Activated naive CD4-positive, alpha-beta T cell treated with anti-CD3 and anti-CD28 coated beads for 36 hours (primary cell): Measurements from ENCODE around the gene PHF13. TPM values are rescaled to one million over a fixed set of nuclear protein-coding genes. Genes with fewer than 3 reads are reported as not detected.

ENCODE experiments used
- CTCF ChIA-PET: fragments of 350-600 bp; sonication (Branson Sonifier 250); formaldehyde crosslinking; loops from one replicate; lab custom pipeline; 2021; ENCODE audit warnings: antibody characterized with exemption; lab: Charles Lee
- DNase-seq: peaks from one replicate; pipeline ENCODE4 v3.0.0-alpha.2; 2020
- H3K27ac Mint-ChIP-seq: one replicate; pipeline ENCODE4 v1.8.0; 2021; ENCODE audit warnings: mild to moderate bottlenecking, mixed read lengths
- H3K27me3 Mint-ChIP-seq: one replicate; pipeline ENCODE4 v1.8.0; 2021; ENCODE audit warnings: low read depth, mixed read lengths
- H3K36me3 Mint-ChIP-seq: one replicate; pipeline ENCODE4 v1.8.0; 2021; ENCODE audit warnings: low read depth, mixed read lengths
- H3K4me1 Mint-ChIP-seq: one replicate; pipeline ENCODE4 v1.8.0; 2021; ENCODE audit warnings: low read depth, mixed read lengths
- H3K4me3 Mint-ChIP-seq: one replicate; pipeline ENCODE4 v1.8.0; 2021; ENCODE audit warnings: mild to moderate bottlenecking, moderate library complexity, mixed read lengths
- H3K9me3 Mint-ChIP-seq: one replicate; pipeline ENCODE4 v1.8.0; 2021; ENCODE audit warnings: mixed read lengths
- intact Hi-C: fragments of 100-400 bp; cut with micrococcal nuclease; formaldehyde crosslinking; loops from one replicate; pipeline ENCODE4 v1.15.1; 2023
- total RNA-seq, 2 experiments: library from RNA; stranded (reverse); gene quantifications; one replicate each; pipeline ENCODE4 v1.2.3, GENCODE V29; 2021

The PHF13 gene
- total RNA-seq, 2 experiments from 2014 or later: 10.8 to 11.3 TPM

DNA sequence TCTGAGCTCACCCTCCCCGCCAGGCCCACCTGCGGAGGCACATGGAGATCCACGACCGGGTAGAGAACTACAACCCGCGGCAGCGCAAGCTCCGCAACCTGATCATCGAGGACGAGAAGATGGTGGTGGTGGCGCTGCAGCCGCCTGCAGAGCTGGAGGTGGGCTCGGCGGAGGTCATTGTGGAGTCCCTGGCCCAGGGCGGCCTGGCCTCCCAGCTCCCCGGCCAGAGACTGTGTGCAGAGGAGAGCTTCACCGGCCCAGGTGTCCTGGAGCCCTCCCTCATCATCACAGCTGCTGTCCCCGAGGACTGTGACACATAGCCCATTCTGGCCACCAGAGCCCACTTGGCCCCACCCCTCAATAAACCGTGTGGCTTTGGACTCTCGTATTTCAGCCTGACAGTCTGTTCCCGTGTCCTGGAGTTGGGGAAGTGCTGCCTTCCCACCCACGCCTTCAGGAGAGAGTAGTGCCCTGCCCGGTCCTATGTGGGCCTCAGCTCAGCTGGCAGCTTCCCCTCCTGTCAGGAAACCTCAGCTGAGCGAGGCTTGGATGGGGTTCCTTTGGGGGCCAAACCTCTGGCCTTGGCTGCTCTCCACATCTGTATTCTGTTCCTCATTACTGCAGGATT lies 24.5 kb upstream of the PHF13 start:
- Mint-ChIP-seq H3K27ac (no peak overlapping the region), H3K36me3 (peaks cover 2% of the 10 kb centered on the region)
- CTCF ChIA-PET: interaction anchor here (0.7 to 1.9 kb wide), 2 partner anchors 11 to 100 kb away, joined by 3 to 7 read pairs; no protein-coding TSS in a partner anchor

DNA sequence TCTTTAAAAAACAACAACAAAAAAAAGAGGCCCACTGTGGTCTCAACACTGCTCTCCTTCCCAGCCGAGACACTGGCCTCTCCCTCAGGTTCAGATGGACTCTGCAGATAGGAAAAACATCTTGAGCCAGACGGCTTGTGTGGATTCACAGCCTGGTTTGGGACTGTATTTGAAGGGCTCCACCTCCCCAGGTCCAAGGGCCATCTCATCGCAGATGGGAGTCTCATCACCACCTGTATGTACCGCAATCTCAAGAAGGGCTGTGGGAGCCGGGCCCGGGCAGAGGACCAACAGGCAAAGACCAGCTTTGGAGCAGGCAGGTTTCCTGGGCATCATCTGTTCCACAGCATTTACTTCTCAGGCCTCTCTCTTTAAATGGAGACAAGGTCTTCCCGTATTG lies 23.5 kb upstream of the PHF13 start:
- no peak for DNase-seq
- peak overlapping the region; percentile 41 for H3K27ac Mint-ChIP-seq
- intact Hi-C loops: no loop called here
- H3K4me1 Mint-ChIP-seq: peaks cover 19% of the 10 kb centered on the region
- no peaks in the 10 kb centered on the region for H3K9me3 Mint-ChIP-seq
- CTCF ChIA-PET: interaction anchor here (1.9 kb wide), 1 partner anchor 10 kb away, joined by 7 read pairs; no protein-coding TSS in a partner anchor
- no peaks in the 10 kb centered on the region for H3K27me3 Mint-ChIP-seq
- no peak overlapping the region for H3K4me3 Mint-ChIP-seq
- peaks cover 7% of the 10 kb centered on the region for H3K36me3 Mint-ChIP-seq

More for the DNA sequence above, 24.5 kb upstream of the PHF13 start:
- H3K9me3 Mint-ChIP-seq: no peaks in the 10 kb centered on the region
- intact Hi-C loops: no loop called here
- peaks cover 23% of the 10 kb centered on the region for H3K4me1 Mint-ChIP-seq
- no peak for DNase-seq
- H3K4me3 Mint-ChIP-seq: no peak overlapping the region
- no peaks in the 10 kb centered on the region for H3K27me3 Mint-ChIP-seq

- H3K9me3 Mint-ChIP-seq: no peaks in the 10 kb centered on the region
- peak overlapping the region; percentile 53 for H3K27ac Mint-ChIP-seq
- intact Hi-C loops: no loop called here
- no peak overlapping the region for H3K4me3 Mint-ChIP-seq
- peaks cover 26% of the 10 kb centered on the region for H3K4me1 Mint-ChIP-seq
- CTCF ChIA-PET: no interaction called here
- DNase-seq: no peak
- H3K27me3 Mint-ChIP-seq: no peaks in the 10 kb centered on the region
- peaks cover 18% of the 10 kb centered on the region for H3K36me3 Mint-ChIP-seq
Measured at GRCh38 chr1:6591222-6591621, 22.3 kb upstream of the PHF13 start.

DNA sequence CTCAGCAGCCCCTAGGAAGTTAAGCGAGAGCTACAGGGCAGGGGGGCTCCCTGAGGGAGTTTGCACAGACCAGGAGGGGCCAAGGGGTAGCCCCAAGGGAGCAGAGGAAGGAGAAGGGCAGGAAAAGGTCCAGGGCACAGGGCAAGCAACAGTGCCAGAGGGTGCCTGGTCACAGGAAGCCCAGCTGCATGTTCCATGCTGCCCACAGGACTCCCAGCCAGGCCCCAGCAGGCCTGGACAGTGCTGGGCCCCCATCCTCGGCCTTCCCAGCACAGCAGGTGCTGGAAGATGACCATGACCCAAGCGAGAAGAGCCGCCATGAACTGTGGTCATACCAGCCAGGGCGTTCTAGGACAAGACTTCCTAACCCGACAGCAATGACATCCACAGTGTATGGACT lies 21.9 kb upstream of the PHF13 start:
- CTCF ChIA-PET: no interaction called here
- Mint-ChIP-seq H3K4me1 (peaks cover 30% of the 10 kb centered on the region), H3K27ac (peak overlapping the region; percentile 50), H3K27me3 (no peaks in the 10 kb centered on the region), H3K36me3 (peaks cover 19% of the 10 kb centered on the region), H3K9me3 (no peaks in the 10 kb centered on the region), H3K4me3 (no peak overlapping the region)
- intact Hi-C loops: no loop called here
- no peak for DNase-seq

DNA sequence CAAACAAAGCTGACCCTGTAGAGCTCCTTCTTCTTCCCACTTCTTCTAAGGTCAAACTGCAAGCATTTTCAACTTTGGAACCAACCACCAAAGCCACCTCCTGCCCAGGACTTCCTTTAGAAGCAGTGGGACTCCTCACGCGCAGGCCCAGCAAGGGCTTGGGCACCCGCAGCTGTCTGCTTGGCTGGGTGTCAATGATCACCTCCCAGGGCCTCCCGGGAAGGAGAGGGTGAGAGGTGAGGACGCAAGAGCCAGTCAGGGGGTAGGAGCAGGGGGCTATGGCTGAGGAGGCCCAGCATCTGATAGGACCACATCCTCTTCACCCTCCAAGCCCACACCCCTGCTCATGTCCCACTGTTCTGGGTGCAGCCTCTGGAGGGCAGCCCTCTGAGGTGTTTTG lies 21.1 kb upstream of the PHF13 start:
- CTCF ChIA-PET: interaction anchor here (0.7 kb wide), 1 partner anchor 1103 kb away, joined by 3 read pairs; no protein-coding TSS in a partner anchor
- no peak overlapping the region for H3K27ac Mint-ChIP-seq
- no peaks in the 10 kb centered on the region for H3K27me3 Mint-ChIP-seq
- peaks cover 27% of the 10 kb centered on the region for H3K4me1 Mint-ChIP-seq
- peaks cover 22% of the 10 kb centered on the region for H3K36me3 Mint-ChIP-seq
- intact Hi-C loops: no loop called here
- H3K4me3 Mint-ChIP-seq: no peak overlapping the region
- H3K9me3 Mint-ChIP-seq: no peaks in the 10 kb centered on the region
- DNase-seq: no peak

GRCh38 chr1:6592865-6593593 lies 20.5 kb upstream of the PHF13 start:
- Mint-ChIP-seq H3K27ac (peak overlapping the region; percentile 53), H3K27me3 (no peaks in the 10 kb centered on the region), H3K4me1 (peaks cover 27% of the 10 kb centered on the region), H3K36me3 (peaks cover 26% of the 10 kb centered on the region), H3K4me3 (no peak overlapping the region), H3K9me3 (no peaks in the 10 kb centered on the region)
- CTCF ChIA-PET: interaction anchor here (0.7 kb wide), 1 partner anchor 1102 kb away, joined by 3 read pairs; no protein-coding TSS in a partner anchor
- intact Hi-C loops: no loop called here
- no peak for DNase-seq

GRCh38 chr1:6593810-6594209 lies 19.7 kb upstream of the PHF13 start:
- no peak for DNase-seq
- no peaks in the 10 kb centered on the region for H3K9me3 Mint-ChIP-seq
- intact Hi-C loops: no loop called here
- peaks cover 35% of the 10 kb centered on the region for H3K4me1 Mint-ChIP-seq
- H3K36me3 Mint-ChIP-seq: peaks cover 29% of the 10 kb centered on the region
- CTCF ChIA-PET: no interaction called here
- no peaks in the 10 kb centered on the region for H3K27me3 Mint-ChIP-seq
- H3K27ac Mint-ChIP-seq: no peak overlapping the region
- no peak overlapping the region for H3K4me3 Mint-ChIP-seq

DNA sequence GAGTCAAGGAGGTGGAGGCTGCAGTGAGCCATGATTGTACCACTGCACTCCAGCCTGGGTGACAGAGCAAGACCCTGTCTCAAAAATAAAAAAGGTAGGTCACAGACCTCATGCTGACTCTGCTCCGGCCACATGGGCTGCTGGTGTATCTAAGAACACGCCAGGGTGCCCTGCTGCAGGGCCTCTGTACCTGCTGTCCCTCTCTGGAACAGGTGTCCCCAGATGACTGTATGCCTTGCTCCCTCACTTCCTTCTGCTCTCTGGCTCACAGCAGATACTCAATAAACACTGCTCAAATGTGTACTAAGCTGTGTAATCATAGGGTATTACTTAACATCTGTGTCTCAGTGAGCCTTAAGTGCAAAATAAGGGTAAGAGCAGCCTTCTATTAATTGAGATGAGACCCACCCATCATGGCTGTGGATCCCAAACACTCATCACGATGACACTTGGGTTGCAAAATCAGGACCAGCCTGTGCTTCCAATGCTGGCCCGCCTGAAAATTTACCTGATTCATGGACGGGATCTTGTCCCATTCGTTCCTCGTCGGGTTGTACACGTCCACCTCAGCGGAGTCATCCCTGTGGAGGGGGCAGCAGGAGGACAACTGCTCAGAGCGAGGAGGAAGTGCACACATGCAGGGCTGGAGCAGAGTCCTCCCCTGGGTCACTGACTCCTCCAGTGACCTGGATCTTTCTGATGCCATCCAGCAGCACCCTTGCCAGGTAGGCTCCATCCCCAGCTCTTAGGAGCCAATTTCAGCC lies 18.4 kb upstream of the PHF13 start:
- DNase-seq: no peak
- Mint-ChIP-seq H3K4me1 (peaks cover 46% of the 10 kb centered on the region), H3K36me3 (peaks cover 40% of the 10 kb centered on the region), H3K4me3 (no peak overlapping the region), H3K27ac (no peak overlapping the region), H3K27me3 (no peaks in the 10 kb centered on the region), H3K9me3 (no peaks in the 10 kb centered on the region)
- CTCF ChIA-PET: interaction anchor here (0.7 to 1.5 kb wide), 3 partner anchors 40 to 349 kb away, joined by 3 to 7 read pairs (median 5); partner anchors contain the start of gene TAS1R1
- intact Hi-C loops: no loop called here

DNA sequence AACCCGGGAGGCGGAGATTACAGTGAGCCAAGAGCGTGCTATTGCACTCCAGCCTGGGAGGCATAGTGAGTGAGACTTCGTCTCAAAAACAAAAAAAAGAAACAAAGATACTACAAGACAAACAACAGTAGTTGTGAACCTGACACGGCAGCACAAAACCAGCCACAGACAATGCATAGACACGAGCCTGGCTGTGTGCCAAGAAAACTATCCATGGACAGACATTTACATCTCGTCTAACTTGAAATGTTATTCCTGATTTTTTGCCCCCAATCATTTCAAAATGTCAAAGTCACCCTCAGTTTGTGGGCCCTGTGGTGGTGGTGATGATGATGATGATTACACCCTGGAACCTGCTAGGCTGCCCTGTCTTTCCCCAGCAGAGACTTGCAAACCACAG lies 17.2 kb upstream of the PHF13 start:
- no peak for DNase-seq
- CTCF ChIA-PET: no interaction called here
- H3K27me3 Mint-ChIP-seq: no peaks in the 10 kb centered on the region
- H3K27ac Mint-ChIP-seq: no peak overlapping the region
- intact Hi-C loops: no loop called here
- peaks cover 49% of the 10 kb centered on the region for H3K4me1 Mint-ChIP-seq
- no peak overlapping the region for H3K4me3 Mint-ChIP-seq
- peaks cover 46% of the 10 kb centered on the region for H3K36me3 Mint-ChIP-seq
- no peaks in the 10 kb centered on the region for H3K9me3 Mint-ChIP-seq

DNA sequence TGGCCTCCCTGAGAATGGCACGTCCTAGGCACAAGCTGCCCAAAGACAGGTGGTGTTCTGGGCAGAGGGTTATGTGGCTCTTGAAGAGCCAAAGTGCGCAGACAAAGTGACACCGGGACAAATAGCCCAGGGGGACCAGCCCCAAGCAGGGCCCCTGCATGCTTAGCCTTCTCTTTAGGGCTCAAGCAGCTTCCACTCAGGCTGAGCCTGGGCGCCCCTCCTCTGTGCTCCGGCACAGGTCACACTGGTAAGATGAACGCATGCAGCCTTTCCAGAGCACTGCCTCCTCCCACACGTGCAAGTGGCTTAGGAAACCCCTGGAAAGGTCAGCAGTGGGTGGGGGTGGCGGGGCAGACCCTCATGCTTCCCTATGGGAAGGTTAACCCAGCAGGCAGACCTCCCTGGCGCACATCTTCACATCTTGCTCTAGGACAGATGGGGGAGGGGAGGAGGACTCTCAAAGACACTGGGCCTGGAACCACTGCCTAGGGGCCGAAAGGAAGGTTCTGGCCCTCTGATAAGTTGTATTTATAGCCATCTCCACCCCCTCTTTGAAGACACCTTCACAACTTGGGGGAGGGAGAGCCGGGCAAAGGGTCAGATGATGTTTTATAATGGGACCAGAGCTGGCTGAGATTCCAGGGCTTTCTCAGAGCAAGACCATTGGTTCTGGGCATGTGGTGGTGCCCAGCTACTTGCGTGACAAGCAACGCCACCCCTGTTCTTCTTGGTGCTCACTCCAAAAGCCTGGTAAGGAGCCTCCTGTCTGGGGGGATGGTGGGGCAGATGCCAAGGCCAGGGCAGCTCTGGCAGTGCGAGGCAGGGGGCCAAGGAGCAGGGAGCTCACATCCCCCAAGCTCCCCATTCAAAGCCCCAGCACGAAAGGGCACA lies 16.4 kb upstream of the PHF13 start:
- no peak overlapping the region for H3K27ac Mint-ChIP-seq
- CTCF ChIA-PET: no interaction called here
- no peaks in the 10 kb centered on the region for H3K27me3 Mint-ChIP-seq
- H3K4me1 Mint-ChIP-seq: peaks cover 46% of the 10 kb centered on the region
- no peak for DNase-seq
- intact Hi-C loops: no loop called here
- peaks cover 46% of the 10 kb centered on the region for H3K36me3 Mint-ChIP-seq
- H3K9me3 Mint-ChIP-seq: no peaks in the 10 kb centered on the region
- H3K4me3 Mint-ChIP-seq: no peak overlapping the region

GRCh38 chr1:6597777-6598131 lies 15.8 kb upstream of the PHF13 start:
- no peak overlapping the region for H3K4me3 Mint-ChIP-seq
- H3K27ac Mint-ChIP-seq: peak overlapping the region; percentile 36
- intact Hi-C loops: no loop called here

More at GRCh38 chr1:6597777-6598131, 15.8 kb upstream of the PHF13 start:
- no peak for DNase-seq
- no peaks in the 10 kb centered on the region for H3K9me3 Mint-ChIP-seq
- peaks cover 46% of the 10 kb centered on the region for H3K36me3 Mint-ChIP-seq
- H3K4me1 Mint-ChIP-seq: peaks cover 46% of the 10 kb centered on the region
- no peaks in the 10 kb centered on the region for H3K27me3 Mint-ChIP-seq
- CTCF ChIA-PET: no interaction called here
